ENCODE data around the gene TNRC6B.
"Not testable (repeated sequence)": the region's sequence is repeated elsewhere in the genome, so short reads cannot be mapped to it uniquely, and the experiment has no call there.

The TNRC6B gene

DNA sequence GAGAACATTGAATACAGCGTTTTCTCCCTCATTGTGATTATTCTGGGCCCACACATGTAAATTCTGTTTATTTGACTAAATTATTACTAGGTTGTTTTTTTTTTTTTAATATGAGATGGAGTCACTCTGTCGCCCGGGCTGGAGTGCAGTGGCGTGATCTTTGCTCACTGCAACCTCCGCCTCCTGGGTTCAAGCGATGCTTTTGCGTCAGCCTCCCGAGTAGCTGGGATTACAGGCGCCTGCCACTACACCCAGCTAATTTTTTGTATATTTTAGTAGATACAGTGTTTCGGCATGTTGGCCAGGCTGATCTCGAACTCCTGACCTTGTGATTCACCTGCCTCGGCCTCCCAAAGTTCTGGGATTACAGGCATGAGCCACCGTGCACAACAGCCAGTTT, 5.9 kb downstream of the TNRC6B start:
- DNase-seq: not testable (repeated sequence)

DNA sequence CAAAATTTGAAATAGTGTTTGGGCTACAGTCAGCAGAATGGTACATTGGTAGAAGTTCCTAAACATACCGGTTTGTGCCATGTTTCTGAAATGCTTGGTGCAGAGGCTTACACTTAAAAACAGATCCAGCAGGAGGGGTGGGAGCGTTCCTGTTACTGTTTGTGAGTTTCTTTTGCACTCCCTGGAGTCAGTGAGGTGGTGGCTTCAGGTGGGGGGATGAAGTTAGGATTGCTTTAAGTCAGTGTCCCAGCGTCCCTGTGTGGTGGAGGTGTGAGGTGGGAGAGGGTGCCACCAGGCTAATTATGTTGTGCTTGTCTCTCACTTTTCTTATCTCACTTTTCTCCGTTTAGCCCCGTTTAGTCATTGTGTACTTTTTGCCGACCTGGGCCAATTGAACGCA, 9.7 kb downstream of the TNRC6B start:
- no peak for DNase-seq

DNA sequence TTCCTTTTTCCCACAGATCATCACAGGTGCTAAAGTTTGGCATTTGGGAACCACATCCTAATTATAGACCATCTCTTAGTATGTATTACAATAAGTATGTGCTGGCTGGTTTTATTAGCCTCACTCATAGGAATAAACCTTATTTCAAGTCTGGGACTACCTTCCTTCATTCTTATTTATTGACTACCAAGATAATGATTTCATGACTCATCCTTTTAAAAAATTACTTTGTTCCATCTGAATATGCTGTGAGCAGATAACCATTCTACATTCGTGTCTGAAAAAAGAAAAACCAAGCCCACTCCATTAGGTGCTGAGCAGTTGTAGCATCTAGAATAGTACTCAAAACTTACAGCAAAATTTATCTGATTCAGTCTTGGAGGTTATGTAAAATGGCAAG, 12.3 kb downstream of the TNRC6B start:
- DNase-seq: no peak

DNA sequence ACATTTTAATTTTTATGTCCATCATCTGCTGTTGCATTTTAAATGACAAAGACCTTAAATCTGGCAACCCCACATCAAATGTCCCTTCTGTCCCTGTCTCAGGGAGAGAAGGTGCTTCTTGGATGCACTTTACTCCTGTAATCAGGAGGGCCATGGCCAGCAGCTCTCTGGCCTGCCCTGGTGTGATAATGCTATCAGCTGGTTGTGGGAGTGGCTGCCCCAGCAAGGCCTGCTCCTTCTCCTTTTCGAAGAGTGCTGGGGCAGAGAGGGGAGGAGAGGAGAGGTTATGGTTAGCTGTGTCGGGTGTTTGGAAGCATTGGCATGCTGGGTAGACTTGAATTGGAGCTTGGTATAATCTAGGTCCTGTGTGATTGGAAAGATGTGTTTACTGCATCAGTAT, 12.8 kb downstream of the TNRC6B start:
- no peak for DNase-seq

DNA sequence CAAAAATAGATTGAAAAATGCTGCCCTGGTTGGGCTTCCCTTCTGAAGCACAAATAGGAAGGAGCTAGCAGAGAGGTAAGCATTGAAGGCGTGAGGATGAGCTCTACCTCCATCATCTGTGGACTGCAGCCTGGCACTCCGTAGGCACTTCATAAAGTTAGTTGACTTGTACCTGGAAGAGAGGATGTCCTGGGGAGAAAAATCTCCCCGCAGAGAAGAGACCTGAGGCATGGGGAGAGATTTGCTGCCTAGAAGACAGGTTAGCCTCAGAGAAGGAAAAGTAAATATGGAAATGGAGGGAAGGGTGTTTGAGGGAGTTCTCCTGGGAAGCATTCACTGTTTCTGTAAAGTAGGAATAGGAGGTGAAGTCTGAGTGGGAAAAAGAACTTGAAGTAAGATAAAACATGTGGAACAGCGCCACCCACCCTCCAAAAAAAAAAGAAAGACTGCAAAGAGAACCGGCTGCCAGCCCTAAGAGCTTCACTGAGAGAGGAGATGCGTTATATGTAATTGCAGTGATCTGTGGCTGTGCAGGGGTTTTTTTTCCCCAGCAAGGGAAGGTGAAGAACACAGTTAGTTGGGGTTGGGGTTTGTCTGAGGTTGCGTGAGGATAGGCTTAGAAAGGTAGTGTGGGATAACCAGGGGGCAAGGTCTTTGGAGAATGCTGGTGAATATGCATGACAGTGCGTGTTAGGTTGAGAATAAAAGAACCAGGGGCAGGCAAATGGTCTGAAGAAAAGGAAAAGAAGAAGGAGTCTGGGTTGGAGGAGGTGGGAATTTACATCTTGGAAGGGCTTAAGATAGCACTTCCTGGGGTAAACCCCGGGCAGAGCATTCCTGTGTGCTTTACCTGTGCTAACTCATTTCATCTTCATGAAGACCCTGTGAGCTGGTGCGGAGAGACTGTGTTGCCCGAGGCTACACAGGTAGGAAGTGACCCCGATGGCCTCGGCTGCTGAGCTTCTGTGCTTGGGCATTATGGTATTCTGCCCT, 16.0 kb downstream of the TNRC6B start:
- DNase-seq: no peak

DNA sequence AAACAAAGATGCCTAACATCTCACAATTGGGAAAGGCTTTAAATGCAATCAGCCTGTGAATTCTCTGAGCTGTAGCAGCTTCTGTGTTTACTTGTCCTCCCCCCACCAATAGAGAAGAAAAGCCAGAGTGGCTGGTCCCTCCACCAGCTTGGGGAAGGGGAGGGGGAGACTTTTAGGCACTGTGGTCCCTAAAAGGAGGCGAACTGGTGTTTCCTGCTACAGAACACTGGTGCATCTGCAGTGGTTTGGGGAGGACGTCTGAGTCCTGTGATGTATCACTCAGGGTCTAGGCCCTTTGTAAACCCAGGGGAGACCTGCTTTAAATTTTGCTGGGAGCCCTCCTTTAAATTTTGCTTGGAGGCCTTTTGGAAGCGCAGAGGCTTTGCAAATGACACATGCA, 16.9 kb downstream of the TNRC6B start:
- DNase-seq: no peak

DNA sequence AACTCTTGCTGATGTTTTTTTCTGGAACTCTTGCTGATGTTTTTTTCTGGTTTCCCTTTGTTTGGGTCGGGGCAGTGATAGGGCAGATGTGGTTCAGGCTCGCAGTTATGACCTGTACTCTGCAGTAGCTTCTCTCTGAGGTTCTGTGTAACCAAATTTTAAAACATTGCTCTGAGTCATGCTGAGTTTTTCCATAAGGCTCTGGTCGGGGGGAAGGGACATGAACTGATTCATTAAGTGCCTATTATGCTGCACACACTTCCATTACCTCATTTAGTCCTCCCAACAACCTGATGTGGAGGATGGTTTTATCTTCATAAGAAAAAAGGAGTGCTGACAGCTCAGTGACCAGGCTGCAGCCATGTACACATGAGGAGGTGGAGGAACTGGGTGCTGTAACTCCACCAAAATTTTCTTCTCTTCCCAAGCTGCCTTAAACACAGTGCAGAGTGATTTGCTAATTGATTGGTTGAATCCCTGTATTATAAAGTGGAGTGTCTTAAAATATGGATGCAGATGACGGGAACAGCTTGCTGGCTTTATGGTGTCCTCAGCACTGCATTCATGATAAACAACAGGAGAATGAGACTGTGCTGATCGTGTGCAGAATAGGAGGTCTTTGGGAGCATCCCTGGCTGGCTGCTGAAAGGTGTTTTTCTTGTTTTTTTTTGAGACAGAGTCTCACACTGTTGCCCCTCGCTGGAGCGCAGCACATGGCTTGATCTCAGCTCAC, 19.1 kb downstream of the TNRC6B start:
- DNase-seq: peak; percentile 39

DNA sequence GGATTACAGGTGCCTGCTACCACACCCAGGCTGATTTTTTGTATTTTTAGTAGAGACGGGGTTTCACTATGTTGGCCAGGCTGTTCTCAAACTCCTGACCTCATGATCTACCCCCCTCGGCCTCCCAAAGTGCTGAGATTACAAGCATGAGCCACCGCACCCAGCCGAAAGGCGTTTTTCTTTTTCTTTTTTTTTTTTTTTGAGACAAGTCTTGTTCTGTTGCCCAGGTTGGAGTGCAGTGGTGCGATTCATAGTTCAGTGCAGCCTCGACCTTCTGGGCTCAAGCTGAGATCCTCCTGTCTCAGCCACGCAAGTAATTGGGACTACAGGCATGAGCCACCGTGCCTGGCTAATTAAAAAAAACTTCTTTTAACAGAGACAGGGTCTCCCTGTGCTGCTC, 19.7 kb downstream of the TNRC6B start:
- not testable (repeated sequence) for DNase-seq

DNA sequence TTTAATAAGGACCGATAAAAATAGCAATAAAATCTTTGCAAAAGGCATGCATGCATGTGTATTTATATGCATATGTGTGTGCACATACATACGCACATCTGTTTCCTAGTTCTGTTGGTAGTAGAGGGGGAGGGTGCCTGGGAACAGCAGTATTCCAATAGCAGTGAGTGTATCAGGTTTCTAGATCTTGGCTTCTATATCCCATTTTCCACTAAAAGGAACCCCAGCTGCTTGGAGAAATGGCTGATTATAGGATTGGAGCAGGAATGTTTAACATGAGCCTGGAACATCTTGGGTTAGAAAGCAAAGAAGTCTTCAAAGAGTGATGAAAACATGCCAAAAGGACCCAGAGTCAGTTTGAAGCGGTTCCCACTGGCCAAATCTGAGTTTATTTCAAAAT, 21.0 kb downstream of the TNRC6B start:
- DNase-seq: no peak

DNA sequence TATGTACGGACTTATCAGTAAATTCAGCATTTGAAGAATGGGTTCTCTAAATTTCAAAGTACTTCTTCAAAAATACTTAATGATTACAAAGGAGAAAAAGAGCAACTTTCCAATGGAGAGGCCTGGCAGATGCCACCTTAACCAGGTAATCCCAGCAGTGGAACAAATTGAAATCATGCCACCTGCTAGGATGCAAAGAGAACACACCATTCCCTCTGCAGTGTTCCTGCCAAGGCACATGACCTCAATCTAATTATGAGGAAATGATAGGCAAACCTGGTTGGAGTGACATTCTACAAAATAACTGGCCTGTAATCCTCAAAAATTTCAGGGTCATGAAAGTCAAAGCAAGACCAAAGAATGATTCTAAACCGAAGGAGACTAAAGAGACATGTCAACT, 21.5 kb downstream of the TNRC6B start:
- DNase-seq: no peak

DNA sequence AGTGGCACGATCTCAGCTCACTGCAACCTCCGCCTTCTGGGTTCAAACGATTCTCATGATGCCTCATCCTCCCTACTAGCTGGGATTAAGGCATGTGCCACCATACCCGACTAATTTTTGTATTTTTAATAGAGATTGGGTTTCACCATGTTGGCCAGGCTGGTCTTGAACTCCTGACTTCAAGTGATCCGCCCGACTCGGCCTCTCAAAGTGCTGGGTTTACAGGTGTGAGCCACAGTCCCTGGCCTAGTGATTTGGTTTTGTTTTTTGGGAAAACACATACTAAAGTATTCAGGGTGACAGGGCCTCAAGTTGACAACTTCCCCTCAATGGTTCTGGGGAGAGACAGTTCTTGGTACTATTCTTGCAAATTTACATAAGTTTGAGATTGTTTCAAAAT, 22.1 kb downstream of the TNRC6B start:
- no peak for DNase-seq

DNA sequence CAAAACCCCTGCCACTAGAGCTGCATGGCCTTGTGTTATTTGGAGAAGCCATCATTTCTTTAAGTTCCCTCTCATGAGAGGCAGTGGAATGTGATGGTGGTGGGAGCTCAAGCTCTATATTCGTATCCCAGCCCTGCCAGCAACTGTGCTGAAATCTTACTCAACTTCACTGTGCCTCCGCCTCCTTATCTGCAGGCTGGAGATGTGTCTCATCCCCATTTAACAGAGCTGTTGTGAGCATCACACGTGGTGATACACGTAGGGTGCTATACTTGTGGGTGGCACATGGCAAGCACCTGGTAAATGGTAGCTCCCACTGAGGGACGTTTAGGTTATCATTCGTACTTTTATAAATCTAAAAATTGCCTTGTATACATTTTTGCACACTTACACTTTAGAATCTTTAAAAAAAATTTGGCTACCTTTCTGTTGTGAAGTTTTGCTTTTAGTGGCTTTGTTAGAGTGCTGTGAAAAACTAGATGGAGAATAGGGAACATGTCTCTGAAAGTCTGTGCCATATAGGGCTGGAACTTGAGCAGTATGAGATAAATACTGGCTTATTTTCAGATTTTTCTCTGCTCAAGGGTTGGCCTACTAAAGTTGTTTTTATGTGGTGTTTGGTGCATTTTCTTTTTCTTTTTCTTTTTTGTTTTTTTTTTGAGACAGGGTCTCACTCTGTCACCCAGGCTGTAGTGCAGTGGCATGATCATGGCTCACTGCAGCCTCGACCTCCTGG, 23.2 kb downstream of the TNRC6B start:
- no peak for DNase-seq

DNA sequence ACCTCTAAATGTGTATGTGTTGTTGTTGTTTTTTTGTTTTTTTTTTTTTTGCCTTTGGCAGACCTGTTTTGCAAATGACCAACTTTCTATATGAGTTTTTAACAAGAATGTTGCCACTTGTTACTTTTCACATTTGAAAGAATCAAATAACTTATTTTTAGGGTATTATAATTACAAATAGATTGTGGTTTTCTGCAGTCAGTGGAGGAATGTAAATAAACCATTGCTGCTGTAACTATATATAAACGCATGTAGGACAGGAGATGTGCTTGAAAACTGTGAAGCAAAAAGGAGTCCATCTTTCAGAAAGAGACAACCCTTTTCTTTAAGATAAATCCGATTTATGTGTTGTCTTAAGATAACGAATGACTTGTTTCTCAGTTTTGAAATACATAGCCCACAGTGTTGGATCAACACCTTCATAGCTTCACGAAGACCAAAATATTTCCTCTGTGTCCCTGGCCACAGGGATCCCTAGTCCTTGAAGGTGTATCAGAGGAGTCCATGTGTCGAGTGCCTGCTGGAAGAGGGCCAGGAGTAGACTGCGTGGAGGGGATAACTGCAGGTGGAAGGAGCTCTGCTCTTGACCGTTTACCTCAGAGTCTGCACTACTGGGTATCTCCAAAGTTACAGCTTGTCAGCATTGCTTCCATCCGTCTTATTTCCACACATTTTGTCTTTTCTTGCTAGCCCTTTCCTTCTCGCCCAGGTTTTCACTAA, 24.7 kb downstream of the TNRC6B start:
- DNase-seq: no peak

DNA sequence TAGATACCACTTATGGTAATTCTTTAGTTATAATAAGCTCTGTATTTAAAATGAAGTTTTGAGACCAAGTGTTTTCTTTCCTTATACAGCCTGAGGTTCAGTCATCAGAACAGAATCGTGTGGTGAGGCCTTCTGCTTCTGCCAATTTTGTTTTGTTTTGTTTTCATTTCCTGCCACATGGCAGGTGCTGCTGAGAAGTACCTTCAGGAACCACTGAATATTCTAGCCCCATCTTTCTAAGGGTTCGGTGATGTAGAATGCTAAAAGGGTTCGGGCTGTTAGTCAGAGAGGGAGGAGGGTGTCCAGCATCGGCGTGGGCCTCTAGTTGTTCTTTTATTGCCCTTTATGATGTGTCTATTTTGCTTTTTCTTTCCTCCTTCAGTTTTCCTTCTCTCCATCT, 25.8 kb downstream of the TNRC6B start:
- peak; percentile 24 for DNase-seq

DNA sequence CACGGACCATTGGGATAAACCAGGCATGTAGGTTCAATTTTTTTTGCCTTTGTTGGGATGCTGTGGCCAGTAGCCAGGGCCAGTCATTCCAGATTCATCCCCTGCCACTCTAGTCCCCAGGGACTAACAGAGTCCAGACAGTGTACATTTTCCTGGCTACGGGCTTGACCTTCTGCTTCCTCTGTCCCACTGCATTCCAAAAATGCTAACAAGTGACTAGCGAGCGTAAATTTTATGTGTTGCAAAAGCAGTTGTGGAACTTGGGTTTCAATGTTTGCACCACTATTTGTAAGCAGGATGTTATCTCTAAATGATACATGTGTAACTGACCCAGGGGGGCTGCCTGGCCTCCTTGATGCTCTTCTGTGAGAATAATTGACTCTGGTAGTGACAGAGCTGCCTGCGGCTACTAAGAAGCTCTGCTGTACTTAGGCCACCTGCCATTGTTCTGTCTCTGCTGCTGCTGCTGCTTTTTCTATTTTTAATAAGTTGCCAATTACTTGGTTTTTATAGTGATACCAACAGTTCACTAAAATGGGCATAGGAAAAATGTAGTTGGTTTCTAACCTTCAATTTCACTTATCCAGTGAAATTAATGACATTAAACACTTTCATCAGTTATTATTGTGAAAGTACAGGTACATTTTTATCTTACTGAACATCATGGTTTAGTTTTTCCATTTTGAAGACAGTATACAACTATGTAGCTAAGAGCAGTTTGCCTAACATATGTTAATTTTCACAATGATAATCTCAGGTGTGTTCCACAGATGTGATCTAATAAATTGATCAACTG, 26.8 kb downstream of the TNRC6B start:
- no peak for DNase-seq

DNA sequence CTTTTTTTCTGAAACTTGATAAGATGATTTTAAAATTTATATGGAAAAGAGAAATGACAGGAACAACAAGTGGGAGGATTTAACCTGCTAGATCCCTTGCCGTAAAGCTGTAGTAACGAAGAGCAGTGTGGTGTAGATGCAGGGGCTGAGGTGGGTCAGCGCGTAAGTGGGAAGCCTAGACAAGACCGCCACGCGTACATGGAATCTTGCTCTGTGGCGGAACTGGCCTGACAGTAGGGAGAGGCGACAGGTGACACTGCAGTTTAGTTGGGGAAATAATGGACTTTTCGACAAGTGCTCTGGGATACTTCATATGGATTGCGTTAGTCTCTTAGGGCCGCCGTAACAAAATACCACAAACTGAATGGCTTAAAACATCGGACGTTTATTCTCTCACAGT, 28.8 kb downstream of the TNRC6B start:
- no peak for DNase-seq

DNA sequence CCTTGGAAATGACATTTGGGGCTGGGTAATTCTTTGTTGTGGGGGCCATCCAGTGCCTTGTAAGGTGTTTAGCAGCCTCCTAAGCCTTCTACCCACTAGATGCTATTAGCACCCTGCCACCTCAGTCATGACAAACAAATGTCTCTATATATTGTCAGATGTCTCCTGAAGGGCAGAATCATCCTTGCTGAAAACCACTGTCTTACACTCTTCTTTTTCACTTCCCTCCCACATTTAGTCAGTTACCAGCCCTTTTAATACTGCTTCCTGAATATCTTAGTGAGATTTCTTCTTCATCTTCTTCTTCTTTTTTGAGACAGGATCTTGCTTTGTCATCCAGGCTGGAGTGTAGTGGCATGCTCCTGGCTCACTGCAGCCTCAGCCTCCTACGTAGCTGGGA, 33.1 kb downstream of the TNRC6B start:
- DNase-seq: no peak

DNA sequence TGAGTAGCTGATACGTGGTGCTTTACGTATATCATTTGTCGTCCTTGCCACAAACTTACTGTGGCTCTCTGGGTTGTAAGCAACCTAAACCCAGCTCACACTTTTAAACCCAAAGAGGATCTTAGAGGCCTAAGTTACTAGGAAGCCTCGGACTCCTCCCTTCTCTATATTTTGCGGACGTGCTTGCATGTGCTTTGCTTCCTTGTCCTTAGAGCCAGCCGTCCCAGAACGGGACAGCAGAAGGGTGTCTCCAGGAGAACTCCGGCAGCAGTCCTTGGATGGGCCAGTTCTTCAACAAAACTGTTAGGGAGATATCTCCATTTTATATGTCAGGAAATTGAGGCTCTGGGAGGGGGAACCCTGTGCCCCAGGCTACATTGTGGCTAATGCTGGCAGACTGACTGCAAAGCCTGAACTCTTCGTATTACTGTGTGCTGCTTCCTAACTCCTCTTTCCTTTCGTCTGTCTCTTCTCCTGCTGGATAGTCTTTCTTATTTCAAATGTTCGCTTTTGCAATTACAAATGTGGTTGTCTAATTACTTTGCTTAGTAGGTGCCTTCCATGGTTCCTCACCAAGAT, 33.8 kb downstream of the TNRC6B start:
- DNase-seq: no peak

DNA sequence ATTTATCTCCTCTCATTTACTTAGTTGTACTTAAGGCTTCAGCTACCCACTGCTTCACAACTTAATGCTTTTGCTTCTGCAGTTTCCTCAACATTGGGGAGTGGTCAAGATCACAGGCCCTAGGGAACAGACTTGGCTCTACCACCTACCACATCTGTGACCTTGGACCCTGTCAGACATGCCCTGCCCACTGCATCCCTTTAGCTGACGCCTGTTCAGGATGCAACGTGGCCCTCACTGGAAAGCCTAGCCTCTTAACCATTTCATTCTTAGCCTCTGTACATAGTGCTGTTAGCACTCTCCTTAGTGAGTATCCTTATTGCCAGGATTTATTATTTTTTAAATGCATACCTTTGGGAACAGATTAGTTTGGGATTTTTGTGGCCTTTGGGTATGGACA, 34.4 kb downstream of the TNRC6B start:
- DNase-seq: no peak

DNA sequence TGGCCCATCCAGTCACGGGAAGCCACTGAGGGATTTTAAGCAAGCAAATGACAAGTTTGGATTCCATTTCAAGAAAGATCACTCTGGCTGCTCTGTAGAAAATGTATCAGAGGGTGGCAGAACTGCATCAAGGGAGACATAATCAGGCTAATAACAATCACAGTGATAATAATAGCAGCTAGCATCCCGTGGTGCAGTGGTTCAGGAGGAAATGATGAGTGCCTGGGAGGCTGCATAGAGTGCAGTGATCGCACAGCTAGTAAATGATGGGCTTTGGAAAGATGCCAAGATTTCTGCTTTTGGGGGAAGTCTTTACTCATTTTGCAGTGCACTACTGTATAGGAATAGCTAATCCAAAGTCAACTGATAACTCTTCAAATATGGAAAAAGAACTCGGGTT, 35.8 kb downstream of the TNRC6B start:
- DNase-seq: no peak

DNA sequence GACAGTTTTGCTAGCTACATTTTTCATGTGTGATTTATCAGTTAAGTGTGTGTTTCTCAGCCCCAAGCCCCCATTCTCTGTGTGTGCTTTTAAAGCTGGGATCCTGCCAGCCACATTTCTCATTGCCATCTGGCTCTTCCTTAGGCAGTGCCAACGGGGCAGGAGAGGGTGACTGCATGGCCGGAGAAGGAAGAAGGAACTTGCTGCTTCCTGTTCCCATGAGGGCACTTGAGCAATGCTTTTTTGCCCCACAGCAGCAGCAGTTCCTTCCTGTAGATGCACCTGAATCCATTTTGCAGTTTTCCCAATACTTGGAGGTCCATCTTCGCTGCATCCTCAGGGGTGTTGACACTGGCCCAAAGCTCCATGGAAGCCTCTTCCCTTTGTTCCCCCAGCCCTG, 37.5 kb downstream of the TNRC6B start:
- DNase-seq: no peak
